ENCODE data around the gene C10orf90.

The C10orf90 gene

DNA sequence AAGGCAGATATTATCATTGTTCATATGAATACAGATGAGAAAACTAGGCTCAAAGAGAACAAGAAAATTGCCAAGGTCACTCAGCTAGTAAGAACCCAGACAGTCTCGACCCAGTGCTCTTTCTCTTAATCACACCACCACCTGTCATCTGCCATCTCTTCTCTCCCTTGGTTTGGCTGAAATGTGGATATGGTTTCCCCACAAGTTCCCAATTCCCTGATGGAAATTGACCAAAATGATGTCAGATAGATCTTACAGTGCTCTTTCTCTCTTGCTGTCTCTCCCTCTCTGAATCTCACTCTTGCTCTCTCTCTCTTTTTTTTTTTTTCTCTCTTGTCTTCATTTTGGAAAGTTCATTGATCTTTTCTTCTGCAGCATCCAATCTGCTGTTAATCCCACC is 9.1 kb downstream of the C10orf90 start:
- no peak overlapping the region for H3K4me3 ChIP-seq (ENCODE audit: low read depth, low read length)
- TF ChIP-seq, protein P1, sequence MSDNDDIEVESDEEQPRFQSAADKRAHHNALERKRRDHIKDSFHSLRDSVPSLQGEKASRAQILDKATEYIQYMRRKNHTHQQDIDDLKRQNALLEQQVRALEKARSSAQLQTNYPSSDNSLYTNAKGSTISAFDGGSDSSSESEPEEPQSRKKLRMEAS (IDR thresholded peaks at IDR 0.05; ENCODE audit: low read depth, low read length) = no peak
- no peak for TF ChIP-seq POLR2A (IDR thresholded peaks at IDR 0.05; ENCODE audit: extremely low read depth, insufficient read length)
- TF ChIP-seq, protein P2, sequence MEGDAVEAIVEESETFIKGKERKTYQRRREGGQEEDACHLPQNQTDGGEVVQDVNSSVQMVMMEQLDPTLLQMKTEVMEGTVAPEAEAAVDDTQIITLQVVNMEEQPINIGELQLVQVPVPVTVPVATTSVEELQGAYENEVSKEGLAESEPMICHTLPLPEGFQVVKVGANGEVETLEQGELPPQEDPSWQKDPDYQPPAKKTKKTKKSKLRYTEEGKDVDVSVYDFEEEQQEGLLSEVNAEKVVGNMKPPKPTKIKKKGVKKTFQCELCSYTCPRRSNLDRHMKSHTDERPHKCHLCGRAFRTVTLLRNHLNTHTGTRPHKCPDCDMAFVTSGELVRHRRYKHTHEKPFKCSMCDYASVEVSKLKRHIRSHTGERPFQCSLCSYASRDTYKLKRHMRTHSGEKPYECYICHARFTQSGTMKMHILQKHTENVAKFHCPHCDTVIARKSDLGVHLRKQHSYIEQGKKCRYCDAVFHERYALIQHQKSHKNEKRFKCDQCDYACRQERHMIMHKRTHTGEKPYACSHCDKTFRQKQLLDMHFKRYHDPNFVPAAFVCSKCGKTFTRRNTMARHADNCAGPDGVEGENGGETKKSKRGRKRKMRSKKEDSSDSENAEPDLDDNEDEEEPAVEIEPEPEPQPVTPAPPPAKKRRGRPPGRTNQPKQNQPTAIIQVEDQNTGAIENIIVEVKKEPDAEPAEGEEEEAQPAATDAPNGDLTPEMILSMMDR (IDR thresholded peaks at IDR 0.05; ENCODE audit: low read depth, low read length) = no peak
- no peak for DNase-seq (ENCODE audit: low read depth)

GRCh38 chr10:126659750-126660149 is 10.7 kb downstream of the C10orf90 start:
- no peak overlapping the region for H3K4me3 ChIP-seq (ENCODE audit: low read depth, low read length)
- TF ChIP-seq, protein P1 (IDR thresholded peaks at IDR 0.05; ENCODE audit: low read depth, low read length) = no peak
- TF ChIP-seq POLR2A (IDR thresholded peaks at IDR 0.05; ENCODE audit: extremely low read depth, insufficient read length) (no peak), MYC (IDR thresholded peaks at IDR 0.05; ENCODE audit: low read depth, low read length) (no peak)
- TF ChIP-seq, protein P2 (IDR thresholded peaks at IDR 0.05; ENCODE audit: low read depth, low read length) = no peak
- DNase-seq (ENCODE audit: low read depth) = no peak

GRCh38 chr10:126658928-126659327 is 11.6 kb downstream of the C10orf90 start:
- no peak for DNase-seq (ENCODE audit: low read depth)
- H3K4me3 ChIP-seq (ENCODE audit: low read depth, low read length) = no peak overlapping the region

GRCh38 chr10:126654579-126654978 is 15.9 kb downstream of the C10orf90 start:
- no peak for DNase-seq (ENCODE audit: low read depth)

More at GRCh38 chr10:126658928-126659327, 11.6 kb downstream of the C10orf90 start:
- TF ChIP-seq POLR2A (IDR thresholded peaks at IDR 0.05; ENCODE audit: extremely low read depth, insufficient read length) (no peak), MYC (IDR thresholded peaks at IDR 0.05; ENCODE audit: low read depth, low read length) (no peak)
- TF ChIP-seq, protein P2 (IDR thresholded peaks at IDR 0.05; ENCODE audit: low read depth, low read length) = no peak
- TF ChIP-seq, protein P1 (IDR thresholded peaks at IDR 0.05; ENCODE audit: low read depth, low read length) = no peak

DNA sequence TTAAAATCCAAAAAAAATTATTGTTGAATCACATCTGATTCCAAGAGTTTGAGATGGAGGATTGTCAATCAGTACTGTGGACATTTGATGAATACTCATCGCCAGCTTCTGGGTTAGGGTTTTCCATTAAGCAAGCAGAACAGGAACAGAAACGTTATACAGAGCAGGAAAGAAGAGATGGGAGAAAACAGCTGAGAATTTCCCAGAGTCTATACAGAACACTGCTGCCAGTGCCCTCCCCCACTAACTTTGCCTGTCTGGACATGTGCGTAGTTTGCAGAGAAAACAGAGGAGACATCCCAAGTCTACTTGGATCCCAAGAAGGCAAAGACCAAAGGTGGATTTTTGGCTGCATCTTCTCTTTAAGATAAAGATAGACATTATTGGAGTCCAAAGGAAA is 19.0 kb downstream of the C10orf90 start:
- TF ChIP-seq, protein P1 (IDR thresholded peaks at IDR 0.05; ENCODE audit: low read depth, low read length) = no peak
- TF ChIP-seq POLR2A (IDR thresholded peaks at IDR 0.05; ENCODE audit: extremely low read depth, insufficient read length) = no peak
- TF ChIP-seq, protein P2 (IDR thresholded peaks at IDR 0.05; ENCODE audit: low read depth, low read length) = no peak
- TF ChIP-seq MYC (IDR thresholded peaks at IDR 0.05; ENCODE audit: low read depth, low read length) = no peak
- no peak overlapping the region for H3K4me3 ChIP-seq (ENCODE audit: low read depth, low read length)
- DNase-seq (ENCODE audit: low read depth) = no peak

More at GRCh38 chr10:126654579-126654978, 15.9 kb downstream of the C10orf90 start:
- TF ChIP-seq POLR2A (IDR thresholded peaks at IDR 0.05; ENCODE audit: extremely low read depth, insufficient read length) (no peak), MYC (IDR thresholded peaks at IDR 0.05; ENCODE audit: low read depth, low read length) (no peak)
- TF ChIP-seq, protein P2 (IDR thresholded peaks at IDR 0.05; ENCODE audit: low read depth, low read length) = no peak
- TF ChIP-seq, protein P1 (IDR thresholded peaks at IDR 0.05; ENCODE audit: low read depth, low read length) = no peak
- no peak overlapping the region for H3K4me3 ChIP-seq (ENCODE audit: low read depth, low read length)
